IPS-20b (cell line): ENCODE results near the gene NPRL2.

Experiments used
- H3K27ac ChIP-seq: one replicate; pipeline ENCODE4 v1.5.1; 2013; ENCODE audit warnings: low read length
- H3K27me3 ChIP-seq: 2 replicates; pipeline ENCODE4 v1.6.1; 2013; ENCODE audit warnings: mild to moderate bottlenecking, low read length, inconsistent platforms; ENCODE audit not compliant: insufficient read depth
- H3K36me3 ChIP-seq: 2 replicates; pipeline ENCODE4 v1.6.1; 2013; ENCODE audit warnings: low read depth, mild to moderate bottlenecking, inconsistent platforms, low read length, moderate library complexity; ENCODE audit not compliant: insufficient read depth
- H3K4me1 ChIP-seq: 2 replicates; pipeline ENCODE4 v1.6.1; 2013; ENCODE audit warnings: mild to moderate bottlenecking, control low read depth, inconsistent platforms, low read length, moderate library complexity; ENCODE audit not compliant: insufficient read depth
- H3K4me3 ChIP-seq: 2 replicates; pipeline ENCODE4 v1.5.1; 2013; ENCODE audit warnings: mild to moderate bottlenecking, low read length, inconsistent platforms
- H3K9ac ChIP-seq: 2 replicates; pipeline ENCODE4 v1.6.1; 2013; ENCODE audit warnings: low read depth, mild to moderate bottlenecking, inconsistent platforms, low read length, moderate library complexity
- H3K9me3 ChIP-seq: 2 replicates; pipeline ENCODE4 v1.6.1; 2013; ENCODE audit warnings: mild to moderate bottlenecking, low read depth, low read length, inconsistent platforms; ENCODE audit not compliant: insufficient read depth

Gene NPRL2

DNA sequence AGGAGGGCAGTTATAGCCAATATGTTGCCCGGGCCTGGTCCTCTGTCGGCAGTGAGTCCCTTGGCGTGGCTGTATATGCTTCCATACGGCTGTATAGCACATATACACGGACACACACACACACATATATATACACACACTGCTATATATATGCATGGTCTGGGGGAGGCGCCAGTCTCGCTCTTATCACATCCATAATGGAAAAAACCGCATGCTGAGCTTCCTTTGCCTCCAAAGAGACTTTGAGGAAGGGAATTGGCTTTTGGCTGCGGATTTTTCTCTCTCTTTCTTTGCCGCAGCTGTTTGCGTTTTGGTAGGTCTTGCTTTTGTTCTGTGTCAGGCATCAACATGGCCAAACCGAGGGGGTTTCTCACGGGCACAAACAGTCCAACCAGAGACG is 20.0 kb upstream of the NPRL2 start:
- H3K27me3 ChIP-seq, result peaks cover 10% of the 10 kb centered on the region
- H3K4me1 ChIP-seq, result peaks cover 9% of the 10 kb centered on the region; the same call in 1 of the 2 replicates

DNA sequence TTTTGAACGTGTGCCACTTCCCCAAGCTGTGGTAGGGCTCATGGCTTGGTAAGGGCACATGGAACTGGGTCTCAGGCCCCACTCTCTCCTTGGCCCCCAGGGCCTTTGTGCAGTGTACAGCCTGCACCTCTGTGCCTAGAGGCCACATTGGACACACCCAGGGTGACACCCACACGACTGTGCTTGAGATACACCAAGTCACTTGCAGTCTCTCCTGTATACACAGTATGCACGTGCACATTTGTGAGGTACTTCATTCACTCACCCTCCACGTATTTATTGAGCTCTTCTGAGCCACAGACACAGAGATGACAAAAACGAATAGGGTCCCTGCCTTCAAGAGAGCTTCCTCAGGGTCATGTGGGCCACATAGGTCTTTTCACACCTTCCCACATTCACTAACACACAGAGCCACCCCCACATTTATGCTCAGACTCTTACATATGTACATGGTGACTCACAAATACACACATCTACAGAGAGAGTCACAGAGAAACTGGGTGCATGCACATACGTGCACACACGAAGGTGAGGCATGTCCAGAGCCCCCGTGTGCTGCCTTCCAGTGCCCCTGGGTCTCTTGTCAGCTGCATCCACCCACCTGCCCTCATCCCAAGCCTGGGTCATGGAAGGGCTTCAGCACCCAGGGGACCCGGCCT is 18.6 kb upstream of the NPRL2 start:
- Histone ChIP-seq H3K36me3 (no peaks in the 10 kb centered on the region), H3K27ac (no peak overlapping the region), H3K4me3 (no peak overlapping the region), H3K9ac (no peak overlapping the region; the same call in 1 of the 2 replicates), H3K9me3 (no peaks in the 10 kb centered on the region), H3K27me3 (peaks cover 17% of the 10 kb centered on the region), H3K4me1 (peaks cover 9% of the 10 kb centered on the region; the same call in 1 of the 2 replicates)

More for the DNA sequence above, 20.0 kb upstream of the NPRL2 start:
- H3K36me3 ChIP-seq, result no peaks in the 10 kb centered on the region
- no peak overlapping the region for H3K4me3 ChIP-seq
- no peaks in the 10 kb centered on the region for H3K9me3 ChIP-seq
- H3K27ac ChIP-seq, result no peak overlapping the region
- H3K9ac ChIP-seq, result no peak overlapping the region

DNA sequence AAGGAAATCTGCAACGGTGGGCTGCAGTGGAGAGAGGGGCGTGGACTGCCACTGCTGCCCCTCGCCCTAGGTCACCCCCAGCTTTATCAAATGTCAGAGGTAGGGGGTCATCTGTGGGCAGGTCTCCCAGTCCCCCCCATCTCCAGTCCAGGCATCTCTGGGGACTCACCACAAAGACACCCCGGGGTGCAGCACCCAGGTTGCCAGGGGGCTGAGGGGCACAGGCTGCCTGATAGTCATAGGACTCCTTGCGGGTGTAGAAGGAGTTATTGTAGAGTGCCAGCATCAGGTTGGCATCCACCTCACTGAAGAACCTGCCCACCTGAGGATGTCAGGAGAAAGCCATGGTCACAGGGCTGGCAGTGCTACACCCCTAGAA is 15.3 kb upstream of the NPRL2 start:
- H3K9ac ChIP-seq, result peak overlapping the region; percentile 66; the same call in 1 of the 2 replicates
- peaks cover 29% of the 10 kb centered on the region for H3K27me3 ChIP-seq
- no peak overlapping the region for H3K27ac ChIP-seq
- no peaks in the 10 kb centered on the region for H3K9me3 ChIP-seq
- H3K36me3 ChIP-seq, result no peaks in the 10 kb centered on the region
- H3K4me3 ChIP-seq, result peak overlapping the region; percentile 72
- H3K4me1 ChIP-seq, result no peaks in the 10 kb centered on the region

DNA sequence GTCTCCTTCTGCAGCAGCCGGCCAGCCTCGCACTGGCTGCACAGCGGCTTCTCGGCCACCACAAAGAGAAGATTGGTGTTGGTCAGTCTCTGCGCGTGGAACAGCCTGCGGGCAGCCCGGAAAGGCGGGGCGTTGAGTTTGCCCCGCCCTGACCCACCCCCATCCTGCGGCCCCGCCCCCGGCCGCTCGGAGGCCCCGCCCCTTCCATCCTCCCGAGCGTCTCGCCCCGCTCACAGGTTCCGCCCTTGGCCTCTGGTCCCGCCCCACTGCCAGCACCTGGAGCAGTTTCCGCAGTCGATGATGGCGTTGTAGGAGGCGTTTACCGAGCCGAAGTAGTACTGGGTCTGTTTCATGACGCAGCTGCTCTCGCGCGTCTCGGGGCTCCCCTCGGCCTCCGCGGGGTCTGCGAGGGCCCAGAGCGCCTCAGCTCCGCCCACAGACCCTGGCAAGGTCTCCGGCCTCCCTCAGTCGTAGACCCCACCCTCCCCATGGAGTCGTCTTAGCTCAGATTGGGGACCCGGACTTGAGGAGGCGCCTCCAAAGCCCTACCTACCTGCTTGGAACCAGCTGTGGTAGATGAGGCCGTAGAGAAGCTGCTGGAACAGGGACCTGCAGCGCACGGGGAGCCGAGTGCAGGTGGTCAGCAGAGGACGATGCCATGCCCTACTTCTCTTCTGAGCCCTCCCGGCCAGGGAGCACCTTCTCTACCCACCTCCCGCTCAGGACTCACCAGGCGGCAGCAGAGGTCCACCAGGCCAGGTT is 14.7 kb upstream of the NPRL2 start:
- Histone ChIP-seq H3K4me3 (peak overlapping the region; percentile 72), H3K9ac (peak overlapping the region; percentile 66; the same call in 1 of the 2 replicates), H3K27ac (no peak overlapping the region), H3K9me3 (no peaks in the 10 kb centered on the region), H3K36me3 (no peaks in the 10 kb centered on the region), H3K27me3 (peaks cover 29% of the 10 kb centered on the region), H3K4me1 (no peaks in the 10 kb centered on the region)

DNA sequence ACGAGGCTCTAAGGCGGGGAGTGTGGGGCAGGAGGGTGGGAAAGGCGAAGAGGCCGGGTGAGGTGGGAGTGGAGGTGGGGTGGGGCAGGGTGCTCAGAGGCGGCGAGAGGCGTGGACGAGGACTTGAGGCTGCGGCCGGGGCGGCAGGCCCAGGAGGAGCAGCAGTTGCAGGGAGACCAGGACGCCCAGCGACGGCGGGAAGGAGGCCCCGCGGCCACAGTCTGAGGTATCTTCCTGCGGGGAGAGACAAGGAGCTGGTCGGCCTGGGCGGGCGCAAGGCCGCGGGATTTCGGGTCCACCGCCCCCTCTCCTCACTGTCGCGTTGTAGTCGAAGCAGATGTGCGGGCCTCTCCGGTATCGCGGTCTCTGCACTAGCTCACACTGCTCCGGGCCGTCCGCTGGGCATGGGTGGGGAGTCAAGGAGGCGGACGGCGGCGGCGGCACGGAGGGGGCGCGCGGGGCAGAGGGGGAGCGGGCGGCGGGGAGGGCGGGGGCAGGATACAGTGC is 14.1 kb upstream of the NPRL2 start:
- Histone ChIP-seq H3K9me3 (no peaks in the 10 kb centered on the region), H3K9ac (peak overlapping the region; percentile 65; the same call in 1 of the 2 replicates), H3K4me3 (peak overlapping the region; percentile 72; the same call in 1 of the 2 replicates), H3K36me3 (no peaks in the 10 kb centered on the region), H3K27me3 (peaks cover 29% of the 10 kb centered on the region), H3K4me1 (0 out of 2 replicates have a peak, but pooled peaks cover 2% of the 10 kb centered on the region), H3K27ac (no peak overlapping the region)

DNA sequence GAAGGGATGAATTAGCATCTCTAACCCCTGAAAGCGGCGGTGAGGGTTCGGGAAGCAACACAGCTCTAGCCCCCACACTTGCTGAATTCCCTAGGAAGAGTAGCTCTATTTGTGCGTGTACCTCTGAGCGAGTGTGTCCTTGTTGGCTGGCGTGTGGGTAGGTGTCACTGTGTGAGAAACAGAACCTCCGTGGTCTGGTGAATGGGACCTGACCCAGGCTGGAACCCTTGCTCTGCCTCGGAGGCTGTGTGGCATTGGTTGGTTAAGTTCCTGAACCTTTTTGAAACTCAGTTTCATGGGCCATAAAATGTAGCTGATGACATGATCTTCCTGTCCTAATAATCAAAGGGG is 9.2 kb upstream of the NPRL2 start:
- H3K4me1 ChIP-seq, result peaks cover 6% of the 10 kb centered on the region; the same call in 1 of the 2 replicates
- peak overlapping the region; percentile 3; the same call in 1 of the 2 replicates for H3K9ac ChIP-seq
- H3K27me3 ChIP-seq, result peaks cover 17% of the 10 kb centered on the region
- H3K4me3 ChIP-seq, result peak overlapping the region; percentile 94
- no peaks in the 10 kb centered on the region for H3K9me3 ChIP-seq
- H3K36me3 ChIP-seq, result peaks cover 7% of the 10 kb centered on the region; the same call in 1 of the 2 replicates
- no peak overlapping the region for H3K27ac ChIP-seq

DNA sequence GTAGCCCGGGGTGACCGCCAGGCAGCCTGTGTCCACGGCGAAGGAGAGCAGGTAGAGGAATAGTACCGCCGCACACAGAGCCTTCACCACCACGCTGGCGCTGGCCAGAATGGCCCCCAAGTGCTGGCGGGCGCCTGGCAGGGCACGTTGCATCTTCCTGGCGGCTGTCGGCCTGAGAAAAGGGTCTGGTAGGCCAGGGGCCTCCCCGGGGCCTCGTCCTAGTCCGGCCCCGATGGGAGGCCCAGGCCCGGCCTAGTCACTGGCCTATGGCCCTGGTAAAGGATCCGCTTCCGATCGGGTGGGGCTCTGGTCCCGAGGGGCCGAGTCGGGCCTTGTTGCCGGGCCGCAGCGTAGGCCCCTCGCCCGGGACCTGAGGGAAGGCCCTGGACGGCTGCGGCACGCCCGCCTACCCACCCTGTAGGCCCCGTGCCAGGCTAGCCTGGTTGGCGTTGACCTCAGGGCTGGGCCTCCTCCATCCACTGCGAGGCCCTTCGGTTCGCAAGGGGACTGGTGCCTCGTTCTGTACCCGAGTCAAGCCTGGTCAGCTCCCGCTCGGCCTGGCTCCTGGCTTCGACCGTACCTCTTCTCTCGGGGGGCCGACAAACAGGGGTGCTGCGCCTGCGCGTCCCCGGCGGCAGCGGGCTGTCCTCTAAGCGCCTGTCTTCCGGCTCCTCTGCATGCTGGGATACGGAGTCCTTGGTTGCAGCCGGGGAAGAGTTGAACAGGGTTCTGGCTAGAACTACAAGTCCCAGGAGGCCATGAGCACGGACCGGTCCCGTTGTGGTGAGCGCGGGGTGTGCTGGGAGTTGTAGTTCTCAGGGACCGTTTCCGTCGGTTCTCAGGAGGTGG is 8.6 kb upstream of the NPRL2 start, which contains the start of gene TMEM115:
Gene TMEM115, minus strand, starts transcription at position 611 of the 849 bp plus-strand sequence. Its CDS starts 458 bp downstream, at position 153.
- H3K27ac ChIP-seq, result no peak within 1 kb of the TSS
- H3K9me3 ChIP-seq, result no peaks in the 10 kb centered on the region
- H3K27me3 ChIP-seq, result peaks cover 12% of the 10 kb centered on the region
- H3K4me3 ChIP-seq, result peak within 1 kb of the TSS; percentile 94
- H3K4me1 ChIP-seq, result peaks cover 6% of the 10 kb centered on the region; the same call in 1 of the 2 replicates
- peak within 1 kb of the TSS; percentile 88 for H3K9ac ChIP-seq
- peaks cover 13% of the 10 kb centered on the region for H3K36me3 ChIP-seq

DNA sequence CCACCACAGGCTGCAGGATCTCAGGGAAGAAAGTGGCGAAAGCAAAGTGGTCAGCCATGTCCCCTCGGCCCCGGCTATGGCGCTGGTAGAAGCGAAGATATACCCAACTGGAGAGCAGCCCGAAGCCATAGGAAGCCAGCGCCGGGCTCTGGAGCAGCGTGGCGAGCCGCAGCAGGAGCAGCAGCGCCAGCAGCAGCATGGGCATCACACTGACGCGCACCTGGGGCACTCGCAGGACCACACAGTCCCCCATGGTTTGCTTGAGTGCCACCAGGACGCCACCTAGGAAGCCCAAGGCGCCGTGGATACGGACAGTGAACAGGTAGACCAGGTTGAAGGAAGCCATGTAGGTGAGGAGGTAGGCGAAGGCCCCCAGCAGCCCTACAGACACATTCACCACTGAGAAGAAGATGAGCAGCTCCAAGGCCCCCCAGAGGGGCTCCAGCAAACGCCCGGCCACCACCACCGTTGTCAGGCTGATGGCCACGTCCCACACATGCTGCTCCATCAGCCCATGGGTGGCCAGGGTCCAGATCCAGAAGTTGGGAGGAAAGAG is 7.9 kb upstream of the NPRL2 start:
- peak overlapping the region; percentile 88 for H3K9ac ChIP-seq
- peaks cover 20% of the 10 kb centered on the region for H3K36me3 ChIP-seq
- no peak overlapping the region for H3K27ac ChIP-seq
- peaks cover 5% of the 10 kb centered on the region for H3K27me3 ChIP-seq
- H3K9me3 ChIP-seq, result no peaks in the 10 kb centered on the region
- peak overlapping the region; percentile 94 for H3K4me3 ChIP-seq
- peaks cover 6% of the 10 kb centered on the region; the same call in 1 of the 2 replicates for H3K4me1 ChIP-seq

DNA sequence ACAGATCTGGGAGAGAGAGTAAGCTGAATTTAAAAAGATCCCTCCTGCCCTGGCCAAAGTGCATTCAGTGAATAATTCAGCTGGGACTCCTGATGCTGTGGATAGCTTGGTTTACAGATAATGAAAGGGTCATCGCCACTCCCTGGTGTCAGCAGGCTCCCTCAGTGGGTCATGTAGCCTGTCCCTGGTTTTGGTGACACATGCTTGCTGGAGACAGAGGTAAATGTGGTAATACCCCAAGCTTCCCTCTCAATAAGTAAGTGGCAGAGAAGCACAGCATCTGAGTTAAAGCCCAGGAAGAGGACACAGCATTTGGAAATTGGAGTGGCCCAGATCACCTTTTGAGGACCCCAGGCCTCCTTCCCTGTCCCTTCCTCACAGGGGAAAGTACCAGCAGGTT is 6.9 kb upstream of the NPRL2 start:
- Histone ChIP-seq H3K27me3 (no peaks in the 10 kb centered on the region), H3K4me1 (peaks cover 6% of the 10 kb centered on the region; the same call in 1 of the 2 replicates), H3K36me3 (peaks cover 22% of the 10 kb centered on the region), H3K27ac (no peak overlapping the region), H3K9me3 (no peaks in the 10 kb centered on the region), H3K4me3 (peak overlapping the region; percentile 52; the same call in 1 of the 2 replicates), H3K9ac (0 out of 2 replicates have a peak overlapping the region, but pooled peaks have one; percentile 88)

DNA sequence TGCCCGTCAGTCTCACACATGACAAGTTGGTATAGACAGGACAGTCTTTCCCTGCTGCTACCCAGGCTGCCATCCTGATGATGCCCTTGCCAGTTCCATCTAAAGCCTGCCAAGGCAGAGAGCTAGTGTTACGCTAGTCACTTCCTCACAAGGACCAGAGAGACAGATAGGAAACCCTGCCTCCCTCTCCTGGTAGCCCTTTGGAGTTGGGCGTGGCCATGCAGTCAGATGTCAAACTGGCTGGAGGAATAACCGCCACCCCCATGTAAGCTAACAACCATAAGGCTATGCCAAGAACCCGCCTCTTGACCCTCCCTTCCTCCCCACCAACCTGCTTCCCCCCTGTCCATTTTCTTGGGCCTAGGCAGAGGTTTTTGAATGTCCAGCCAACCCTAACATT is 6.0 kb upstream of the NPRL2 start:
- no peaks in the 10 kb centered on the region for H3K9me3 ChIP-seq
- no peaks in the 10 kb centered on the region for H3K27me3 ChIP-seq
- no peak overlapping the region for H3K27ac ChIP-seq
- H3K4me3 ChIP-seq, result no peak overlapping the region
- H3K9ac ChIP-seq, result no peak overlapping the region
- H3K36me3 ChIP-seq, result peaks cover 22% of the 10 kb centered on the region
- H3K4me1 ChIP-seq, result peaks cover 6% of the 10 kb centered on the region; the same call in 1 of the 2 replicates
